ENCODE results near the gene ABCA10.

Gene ABCA10

GRCh38 chr17:69188064-69188463, 40.6 kb downstream of the ABCA10 start:
- TF ChIP-seq CTCF (IDR thresholded peaks at IDR 0.05; ENCODE audit: insufficient read depth, low read depth, low read length, missing control alignments) = no peak
- H3K4me3 ChIP-seq (ENCODE audit: low read depth, low read length) = no peak overlapping the region
- no peak for DNase-seq (ENCODE audit: low read depth)

GRCh38 chr17:69187294-69187693, 41.3 kb downstream of the ABCA10 start:
- H3K4me3 ChIP-seq (ENCODE audit: low read depth, low read length) = no peak overlapping the region
- no peak for TF ChIP-seq CTCF (IDR thresholded peaks at IDR 0.05; ENCODE audit: insufficient read depth, low read depth, low read length, missing control alignments)

GRCh38 chr17:69179227-69179952, 49.2 kb downstream of the ABCA10 start:
- DNase-seq (ENCODE audit: low read depth) = peak; percentile 8
- H3K4me3 ChIP-seq (ENCODE audit: low read depth, low read length) = no peak overlapping the region
- TF ChIP-seq CTCF (IDR thresholded peaks at IDR 0.05; ENCODE audit: insufficient read depth, low read depth, low read length, missing control alignments) = no peak

More at GRCh38 chr17:69187294-69187693, 41.3 kb downstream of the ABCA10 start:
- no peak for DNase-seq (ENCODE audit: low read depth)

- DNase-seq (ENCODE audit: low read depth) = no peak
Observed at GRCh38 chr17:69176457-69176795, 52.2 kb downstream of the ABCA10 start.

GRCh38 chr17:69175625-69176456, 52.8 kb downstream of the ABCA10 start:
- DNase-seq (ENCODE audit: low read depth) = no peak

More at GRCh38 chr17:69176457-69176795, 52.2 kb downstream of the ABCA10 start:
- H3K4me3 ChIP-seq (ENCODE audit: low read depth, low read length) = no peak overlapping the region
- TF ChIP-seq CTCF (IDR thresholded peaks at IDR 0.05; ENCODE audit: insufficient read depth, low read depth, low read length, missing control alignments) = no peak

GRCh38 chr17:69175262-69175624, 53.4 kb downstream of the ABCA10 start:
- DNase-seq (ENCODE audit: low read depth) = no peak
- TF ChIP-seq CTCF (IDR thresholded peaks at IDR 0.05; ENCODE audit: insufficient read depth, low read depth, low read length, missing control alignments) = no peak
- no peak overlapping the region for H3K4me3 ChIP-seq (ENCODE audit: low read depth, low read length)

More at GRCh38 chr17:69175625-69176456, 52.8 kb downstream of the ABCA10 start:
- TF ChIP-seq CTCF (IDR thresholded peaks at IDR 0.05; ENCODE audit: insufficient read depth, low read depth, low read length, missing control alignments) = no peak
- no peak overlapping the region for H3K4me3 ChIP-seq (ENCODE audit: low read depth, low read length)

Data from GM12865 (cell line).